GM12892 (cell line): ENCODE data around the gene RASA1.
"Not testable (repeated sequence)": the region's sequence is repeated elsewhere in the genome, so short reads cannot be mapped to it uniquely, and the experiment has no call there.

ENCODE experiments used
- DNase-seq: peaks from one replicate; pipeline ENCODE4 v3.0.0; 2011; ENCODE audit not compliant: insufficient read length
- FAIRE-seq: peaks from 2 replicates; lab custom pipeline; 2011; peaks lifted over from hg19 to GRCh38; lab: Jason Lieb, UNC
- POLR2A ChIP-seq: IDR thresholded peaks from 2 replicates; pipeline ENCODE4 v1.6.1; 2011; ENCODE audit warnings: low read depth, low read length, control low read depth
- POLR2AphosphoS5 ChIP-seq: IDR thresholded peaks from 2 replicates; pipeline ENCODE4 v1.6.1; 2011; ENCODE audit warnings: low read depth, low read length, control low read depth
- TAF1 ChIP-seq: IDR thresholded peaks from 2 replicates; pipeline ENCODE4 v1.6.1; 2011; ENCODE audit warnings: low read depth, mild to moderate bottlenecking, control low read depth, low read length, borderline replicate concordance

Gene RASA1

GRCh38 chr5:87260604-87261192 is 7.0 kb upstream of the RASA1 start:
- no peak for FAIRE-seq
- DNase-seq = no peak
- no peak for TF ChIP-seq POLR2A
- TF ChIP-seq POLR2AphosphoS5 = no peak
- TF ChIP-seq TAF1 = no peak

- FAIRE-seq = no peak
- TF ChIP-seq POLR2AphosphoS5 = no peak
- TF ChIP-seq TAF1 = no peak
- TF ChIP-seq POLR2A = no peak
- no peak for DNase-seq
These were observed 4.2 kb upstream of the RASA1 start for GRCh38 chr5:87263498-87263897.

- FAIRE-seq = peak; percentile 83
These were observed 639 bp upstream of the RASA1 start for GRCh38 chr5:87266914-87267573.

GRCh38 chr5:87268126-87268969 is 665 bp downstream of the RASA1 start:
- TF ChIP-seq TAF1 = no peak
- 0 out of 2 replicates have a peak, but pooled peaks have one; percentile 43 for TF ChIP-seq POLR2AphosphoS5
- TF ChIP-seq POLR2A = peak; percentile 50; the same call in 1 of the 2 replicates
- FAIRE-seq (peak; percentile 82), DNase-seq (peak; percentile 59)

More at GRCh38 chr5:87266914-87267573, 639 bp upstream of the RASA1 start:
- TF ChIP-seq TAF1 = no peak
- no peak for TF ChIP-seq POLR2AphosphoS5
- TF ChIP-seq POLR2A = no peak
- no peak for DNase-seq

- FAIRE-seq = no peak
- TF ChIP-seq TAF1 = no peak
- no peak for TF ChIP-seq POLR2AphosphoS5
- no peak for TF ChIP-seq POLR2A
- DNase-seq = no peak
These were observed 1.3 kb downstream of the RASA1 start for GRCh38 chr5:87268970-87269377.

GRCh38 chr5:87270888-87271287 is 3.2 kb downstream of the RASA1 start:
- not testable (repeated sequence) for FAIRE-seq, DNase-seq

- no peak for FAIRE-seq
- no peak for TF ChIP-seq POLR2A
- no peak for TF ChIP-seq TAF1
- TF ChIP-seq POLR2AphosphoS5 = no peak
- DNase-seq = no peak
These were observed 9.0 kb downstream of the RASA1 start for GRCh38 chr5:87276655-87277054.

- DNase-seq (no peak), FAIRE-seq (no peak)
- TF ChIP-seq POLR2AphosphoS5 (no peak), TAF1 (no peak), POLR2A (no peak)
These were observed 9.7 kb downstream of the RASA1 start for GRCh38 chr5:87277279-87277835.

GRCh38 chr5:87278590-87279100 is 11.0 kb downstream of the RASA1 start:
- no peak for TF ChIP-seq POLR2AphosphoS5
- TF ChIP-seq POLR2A = no peak
- TF ChIP-seq TAF1 = no peak

GRCh38 chr5:87282269-87282668 is 14.6 kb downstream of the RASA1 start:
- no peak for FAIRE-seq
- DNase-seq = no peak
- TF ChIP-seq TAF1 = no peak
- no peak for TF ChIP-seq POLR2A
- no peak for TF ChIP-seq POLR2AphosphoS5

More at GRCh38 chr5:87278590-87279100, 11.0 kb downstream of the RASA1 start:
- DNase-seq = no peak
- no peak for FAIRE-seq

- not testable (repeated sequence) for DNase-seq, FAIRE-seq
These were observed 19.6 kb downstream of the RASA1 start for GRCh38 chr5:87287266-87287665.
